HepG2 (cell line): ENCODE results near the gene CAD. TPM values are rescaled to one million over a fixed set of nuclear protein-coding genes. Genes with fewer than 3 reads are reported as not detected.

Source experiments
- AHDC1 ChIP-seq: sonication (generic); formaldehyde crosslinking; IDR thresholded peaks from 2 replicates; pipeline ENCODE4 v1.5.1; 2020; ENCODE audit warnings: mild to moderate bottlenecking, missing genetic modification reagents, borderline replicate concordance
- ATAD3A ChIP-seq: sonication (generic); formaldehyde crosslinking; IDR thresholded peaks from 2 replicates; pipeline ENCODE4 v1.4.0; 2020; ENCODE audit warnings: missing genetic modification reagents
- ATF6 ChIP-seq: sonication (generic); formaldehyde crosslinking; conservative IDR thresholded peaks from 2 replicates; pipeline ENCODE4 v1.4.0; 2020; ENCODE audit warnings: missing genetic modification reagents
- CERS6 ChIP-seq: sonication (generic); formaldehyde crosslinking; IDR thresholded peaks from 2 replicates; pipeline ENCODE4 v1.5.0; 2020; ENCODE audit warnings: missing genetic modification reagents
- EED ChIP-seq: sonication (generic); formaldehyde crosslinking; IDR thresholded peaks from 2 replicates; pipeline ENCODE4 v1.5.0; 2020; ENCODE audit warnings: mild to moderate bottlenecking, missing genetic modification reagents
- IKZF1 ChIP-seq: fragments of 450-650 bp; IDR thresholded peaks from 2 replicates; pipeline ENCODE4 v1.7.1; 2016
- PATZ1 ChIP-seq: sonication (generic); formaldehyde crosslinking; IDR thresholded peaks from 2 replicates; pipeline ENCODE4 v1.4.0; 2020; ENCODE audit warnings: missing genetic modification reagents
- TERF1 ChIP-seq: sonication (generic); formaldehyde crosslinking; IDR thresholded peaks from 2 replicates; pipeline ENCODE4 v1.8.0; 2022; ENCODE audit warnings: mild to moderate bottlenecking, missing genetic modification reagents, moderate library complexity
- TFE3 ChIP-seq: IDR thresholded peaks from 2 replicates; pipeline ENCODE4 v1.6.1; 2016
- ZBTB42 ChIP-seq: sonication (generic); formaldehyde crosslinking; IDR thresholded peaks from 2 replicates; pipeline ENCODE4 v1.5.0; 2020; ENCODE audit warnings: mild to moderate bottlenecking, missing genetic modification reagents
- ZBTB7B ChIP-seq: sonication (generic); formaldehyde crosslinking; IDR thresholded peaks from 2 replicates; pipeline ENCODE4 v1.4.0; 2020; ENCODE audit warnings: missing genetic modification reagents
- ZFP90 ChIP-seq: sonication (generic); formaldehyde crosslinking; IDR thresholded peaks from 2 replicates; pipeline ENCODE4 v1.8.0; 2022; ENCODE audit warnings: missing genetic modification reagents, mild to moderate bottlenecking, inconsistent platforms, borderline replicate concordance
- ZNF549 ChIP-seq: sonication (generic); formaldehyde crosslinking; IDR thresholded peaks from 2 replicates; pipeline ENCODE4 v1.5.0; 2020; ENCODE audit warnings: missing genetic modification reagents
- ZNF556 ChIP-seq: sonication (generic); formaldehyde crosslinking; IDR thresholded peaks from 2 replicates; pipeline ENCODE4 v1.4.0; 2020; ENCODE audit warnings: mild to moderate bottlenecking, missing genetic modification reagents, borderline replicate concordance
- polyA plus RNA-seq, 8 experiments: library from polyadenylated mRNA; depleted of rRNA in 3 of 8; stranded (reverse) in 7 of 8; unstranded in 1 of 8; fragments of >200 nt; fragmentation: Illumina TruSeq in 4 of 8; extraction: Trizol in 4 of 8; gene quantifications; 2 replicates each; pipeline versions ENCODE4 v1.2.1 to v1.2.3, GENCODE V29; 2011 to 2016; ENCODE audit warnings: low read depth in 4 of 8, missing spikeins in 1 of 8, mixed read lengths in 1 of 8; ENCODE audit not compliant: insufficient read depth in 1 of 8
- total RNA-seq, 5 experiments: library from RNA; depleted of rRNA; stranded (reverse); fragments of >200 nt; fragmentation: Illumina TruSeq; extraction: Trizol; gene quantifications; 2 replicates each; pipeline ENCODE4 v1.2.3, GENCODE V29; 2016; ENCODE audit warnings: low read depth in 1 of 5

The CAD gene
- total and polyA plus RNA-seq, 2 of the 13 experiments (the other 11 are each of a cell fraction or from before 2014, with no cell fraction given): 21.7 to 37.0 TPM

GRCh38 chr2:27262379-27263286, 45.5 kb downstream of the CAD start, which contains the start of gene SLC30A3 (continued):
- TF ChIP-seq AHDC1: peak; percentile 29; the same call in 1 of the 2 replicates
- peak; percentile 3; the same call in 1 of the 2 replicates for TF ChIP-seq PATZ1 (CRISPR knock-in tag)
- no peak for TF ChIP-seq ZBTB42 (CRISPR knock-in tag)
- no peak for TF ChIP-seq IKZF1
- TF ChIP-seq TERF1 (CRISPR knock-in tag): no peak
- TF ChIP-seq ZFP90 (CRISPR knock-in tag): no peak
- TF ChIP-seq ATF6: no peak
- TF ChIP-seq CERS6 (CRISPR knock-in tag): no peak
- no peak for TF ChIP-seq ATAD3A (CRISPR knock-in tag)
- no peak for TF ChIP-seq ZNF549 (CRISPR knock-in tag)
- TF ChIP-seq EED: peak; percentile 45; the same call in 1 of the 2 replicates
- TF ChIP-seq TFE3 (CRISPR knock-in tag): no peak
- TF ChIP-seq ZNF556 (CRISPR knock-in tag): no peak
- TF ChIP-seq ZBTB7B: peak; percentile 54
